Measurements from ENCODE around the gene C1R. TPM values are rescaled to one million over a fixed set of nuclear protein-coding genes. Genes with fewer than 3 reads are reported as not detected.

The C1R gene
- total RNA-seq, 1 donor from 2014 or later: 35.1 TPM

DNA sequence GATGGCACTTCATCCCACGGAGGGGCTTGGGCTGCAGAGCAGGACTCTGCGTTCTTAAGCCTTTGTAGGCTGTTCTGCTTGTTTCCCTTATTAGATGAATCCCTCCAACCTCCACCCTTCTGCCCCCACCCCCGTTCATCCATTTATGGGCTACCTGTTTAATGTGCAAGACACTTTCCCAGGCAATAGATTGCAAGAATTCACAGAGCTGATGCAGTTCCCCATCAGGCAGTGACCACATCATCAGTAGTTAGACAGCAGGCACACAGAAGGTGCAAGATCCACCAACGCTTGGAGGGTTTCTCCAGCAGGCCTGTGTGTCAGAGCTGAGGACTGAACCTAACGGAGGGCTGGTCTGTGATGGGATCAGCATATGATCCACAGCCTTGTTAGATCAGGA is 1.2 kb upstream of the C1R start:
- TF ChIP-seq, protein P1, sequence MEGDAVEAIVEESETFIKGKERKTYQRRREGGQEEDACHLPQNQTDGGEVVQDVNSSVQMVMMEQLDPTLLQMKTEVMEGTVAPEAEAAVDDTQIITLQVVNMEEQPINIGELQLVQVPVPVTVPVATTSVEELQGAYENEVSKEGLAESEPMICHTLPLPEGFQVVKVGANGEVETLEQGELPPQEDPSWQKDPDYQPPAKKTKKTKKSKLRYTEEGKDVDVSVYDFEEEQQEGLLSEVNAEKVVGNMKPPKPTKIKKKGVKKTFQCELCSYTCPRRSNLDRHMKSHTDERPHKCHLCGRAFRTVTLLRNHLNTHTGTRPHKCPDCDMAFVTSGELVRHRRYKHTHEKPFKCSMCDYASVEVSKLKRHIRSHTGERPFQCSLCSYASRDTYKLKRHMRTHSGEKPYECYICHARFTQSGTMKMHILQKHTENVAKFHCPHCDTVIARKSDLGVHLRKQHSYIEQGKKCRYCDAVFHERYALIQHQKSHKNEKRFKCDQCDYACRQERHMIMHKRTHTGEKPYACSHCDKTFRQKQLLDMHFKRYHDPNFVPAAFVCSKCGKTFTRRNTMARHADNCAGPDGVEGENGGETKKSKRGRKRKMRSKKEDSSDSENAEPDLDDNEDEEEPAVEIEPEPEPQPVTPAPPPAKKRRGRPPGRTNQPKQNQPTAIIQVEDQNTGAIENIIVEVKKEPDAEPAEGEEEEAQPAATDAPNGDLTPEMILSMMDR (IDR thresholded peaks at IDR 0.05): no peak
- no peak overlapping the region for H3K4me3 Mint-ChIP-seq (ENCODE audit: unreplicated experiment)
- H3K27me3 Mint-ChIP-seq (ENCODE audit: unreplicated experiment): peaks cover 3% of the 10 kb centered on the region
- H3K9me3 Mint-ChIP-seq (ENCODE audit: unreplicated experiment): no peaks in the 10 kb centered on the region
- peaks cover 17% of the 10 kb centered on the region for H3K4me1 Mint-ChIP-seq (ENCODE audit: unreplicated experiment)
- no peak overlapping the region for H3K27ac Mint-ChIP-seq (ENCODE audit: unreplicated experiment)
- peaks cover 3% of the 10 kb centered on the region for H3K36me3 Mint-ChIP-seq (ENCODE audit: unreplicated experiment)
- DNase-seq (ENCODE audit: extremely low spot score, unreplicated experiment): no peak

DNA sequence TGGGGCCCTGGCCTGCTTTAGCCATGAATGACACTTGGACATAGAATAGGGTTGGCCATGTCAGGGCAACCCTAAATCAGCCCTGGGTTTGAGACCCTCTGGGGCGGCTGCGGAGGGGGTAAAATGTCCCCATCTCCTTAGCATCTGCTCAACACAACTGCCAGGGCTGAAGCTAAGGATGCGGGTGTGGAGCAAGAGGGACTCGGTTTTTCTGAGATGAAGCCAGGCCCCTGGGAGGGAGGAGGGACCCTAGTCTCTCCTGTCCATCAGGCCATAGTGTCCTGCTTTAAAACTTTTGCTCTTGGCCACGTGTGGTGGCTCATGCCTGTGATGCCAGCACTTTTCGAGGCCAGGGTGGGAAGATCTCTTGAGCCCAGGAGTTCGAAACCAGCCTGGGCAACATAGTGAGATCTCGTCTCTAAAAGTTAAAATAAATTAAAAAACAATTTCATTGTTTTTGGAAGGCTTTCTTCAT is 778 bp upstream of the C1R start:
- DNase-seq (ENCODE audit: extremely low spot score, unreplicated experiment): no peak

DNA sequence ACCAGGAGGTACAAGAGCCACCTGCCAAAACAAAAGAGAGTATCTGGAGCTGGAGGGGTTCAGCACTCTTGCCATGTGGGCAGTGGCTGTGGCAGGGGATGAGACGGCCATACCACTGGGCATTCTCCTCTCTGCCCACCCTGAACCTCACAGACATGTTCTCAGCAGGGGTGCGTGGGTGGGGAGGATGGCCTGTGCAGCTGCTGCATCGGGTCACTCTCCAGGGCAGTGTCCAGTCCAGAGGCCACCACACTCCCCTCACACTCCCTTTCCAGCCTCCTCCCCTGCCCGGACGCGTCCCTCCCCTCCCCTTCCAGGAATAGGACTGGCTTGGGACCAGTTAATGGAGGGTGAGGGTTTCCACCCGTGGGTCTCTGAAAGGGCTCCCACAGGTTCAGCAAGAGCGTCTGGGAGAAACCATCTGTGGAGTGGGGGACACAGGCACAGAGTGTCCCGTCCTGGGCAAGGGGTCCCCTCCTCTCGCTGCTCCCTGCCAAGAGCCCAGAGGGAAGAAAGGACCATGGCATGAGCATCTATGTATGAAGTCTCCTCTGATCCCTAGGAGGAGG is 501 bp downstream of the C1R start:
- TF ChIP-seq, protein P1 (IDR thresholded peaks at IDR 0.05): no peak
- Mint-ChIP-seq H3K36me3 (ENCODE audit: unreplicated experiment) (peaks cover 3% of the 10 kb centered on the region), H3K4me3 (ENCODE audit: unreplicated experiment) (peak overlapping the region; percentile 74), H3K9me3 (ENCODE audit: unreplicated experiment) (no peaks in the 10 kb centered on the region), H3K4me1 (ENCODE audit: unreplicated experiment) (peaks cover 17% of the 10 kb centered on the region), H3K27me3 (ENCODE audit: unreplicated experiment) (peaks cover 5% of the 10 kb centered on the region), H3K27ac (ENCODE audit: unreplicated experiment) (no peak overlapping the region)
- DNase-seq (ENCODE audit: extremely low spot score, unreplicated experiment): no peak

More for the DNA sequence above, 778 bp upstream of the C1R start:
- TF ChIP-seq, protein P1 (IDR thresholded peaks at IDR 0.05): no peak
- peak overlapping the region; percentile 29 for H3K27ac Mint-ChIP-seq (ENCODE audit: unreplicated experiment)
- no peak overlapping the region for H3K4me3 Mint-ChIP-seq (ENCODE audit: unreplicated experiment)
- H3K4me1 Mint-ChIP-seq (ENCODE audit: unreplicated experiment): peaks cover 17% of the 10 kb centered on the region
- peaks cover 3% of the 10 kb centered on the region for H3K36me3 Mint-ChIP-seq (ENCODE audit: unreplicated experiment)
- peaks cover 3% of the 10 kb centered on the region for H3K27me3 Mint-ChIP-seq (ENCODE audit: unreplicated experiment)
- no peaks in the 10 kb centered on the region for H3K9me3 Mint-ChIP-seq (ENCODE audit: unreplicated experiment)

DNA sequence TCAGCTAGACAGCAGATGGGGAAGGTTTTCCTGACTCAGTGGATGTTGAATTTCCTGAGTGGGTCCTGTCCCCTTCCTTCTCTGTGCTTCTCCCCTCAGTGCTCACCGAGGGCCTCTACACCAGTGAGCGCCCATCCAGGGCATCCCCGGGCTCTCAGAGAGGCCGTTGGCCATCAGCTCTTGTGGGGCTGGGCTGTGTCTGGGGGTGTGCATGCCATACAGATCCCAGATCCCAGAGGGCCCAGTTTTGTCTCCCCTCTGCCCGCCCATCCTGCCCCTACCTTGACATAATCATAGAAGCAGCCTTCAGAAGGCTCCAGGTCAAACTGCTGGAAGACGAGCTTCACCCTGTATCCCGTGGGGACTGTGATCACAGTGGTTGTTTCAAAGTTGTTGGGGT is 1.1 kb downstream of the C1R start:
- Mint-ChIP-seq H3K4me1 (ENCODE audit: unreplicated experiment) (peaks cover 17% of the 10 kb centered on the region), H3K4me3 (ENCODE audit: unreplicated experiment) (peak overlapping the region; percentile 20), H3K36me3 (ENCODE audit: unreplicated experiment) (peaks cover 3% of the 10 kb centered on the region), H3K27me3 (ENCODE audit: unreplicated experiment) (peaks cover 5% of the 10 kb centered on the region), H3K27ac (ENCODE audit: unreplicated experiment) (no peak overlapping the region), H3K9me3 (ENCODE audit: unreplicated experiment) (no peaks in the 10 kb centered on the region)
- no peak for DNase-seq (ENCODE audit: extremely low spot score, unreplicated experiment)
- TF ChIP-seq, protein P1 (IDR thresholded peaks at IDR 0.05): no peak

DNA sequence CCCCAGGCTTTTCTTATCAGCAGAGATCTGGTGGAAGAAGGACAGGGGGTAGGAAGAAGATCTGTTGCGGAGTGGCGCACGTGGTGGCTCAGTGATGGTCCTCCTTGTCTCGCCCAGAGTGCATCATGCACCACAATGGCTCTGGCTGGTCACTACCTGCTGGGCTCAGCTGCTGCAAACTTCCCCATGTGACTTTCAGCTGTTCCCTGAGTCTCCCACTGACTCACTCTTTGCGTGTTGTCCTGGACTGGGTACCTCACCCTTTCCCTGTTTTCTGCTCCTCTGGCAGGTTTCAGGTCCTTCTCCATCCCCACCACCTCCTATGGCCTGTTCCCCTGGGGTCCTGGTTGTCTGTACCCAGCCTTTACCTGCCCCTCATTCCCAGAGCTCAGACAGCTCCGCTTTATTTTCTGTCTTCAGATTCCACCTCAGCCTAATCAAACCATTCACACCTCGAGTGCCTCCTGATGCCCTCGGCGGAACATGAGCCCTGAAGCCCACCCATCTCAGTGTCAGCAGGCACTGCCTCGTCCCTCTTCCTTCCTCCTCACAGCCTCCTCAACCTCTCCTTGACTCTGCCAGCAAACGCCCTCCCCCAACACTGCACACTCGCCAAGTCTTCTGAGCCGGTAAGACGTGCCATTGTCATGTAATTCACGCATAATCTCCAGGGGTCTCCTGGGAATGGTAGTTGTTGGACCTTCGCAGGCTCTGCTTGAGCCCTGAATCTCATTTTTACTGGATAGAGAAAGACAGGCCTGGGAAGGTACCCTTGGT is 1.8 kb downstream of the C1R start:
- TF ChIP-seq, protein P1 (IDR thresholded peaks at IDR 0.05): no peak
- Mint-ChIP-seq H3K36me3 (ENCODE audit: unreplicated experiment) (peaks cover 3% of the 10 kb centered on the region), H3K4me1 (ENCODE audit: unreplicated experiment) (peaks cover 17% of the 10 kb centered on the region), H3K27me3 (ENCODE audit: unreplicated experiment) (peaks cover 5% of the 10 kb centered on the region), H3K27ac (ENCODE audit: unreplicated experiment) (no peak overlapping the region), H3K4me3 (ENCODE audit: unreplicated experiment) (no peak overlapping the region), H3K9me3 (ENCODE audit: unreplicated experiment) (no peaks in the 10 kb centered on the region)
- no peak for DNase-seq (ENCODE audit: extremely low spot score, unreplicated experiment)
